Activated CD4-positive, CD25-positive, alpha-beta regulatory T cell treated with anti-CD3 and anti-CD28 coated beads, Interleukin-2, amount 50 U/mL, for 16 hours (primary cell): Measurements from ENCODE around the gene ADAMTS7.
"Not testable (repeated sequence)": the region's sequence is repeated elsewhere in the genome, so short reads cannot be mapped to it uniquely, and the experiment has no call there.

Experiments
- DNase-seq: peaks from one replicate; pipeline ENCODE4 v3.0.0-alpha.2; 2020; ENCODE audit warnings: low read depth, low spot score

ADAMTS7 gene

GRCh38 chr15:78782402-78782801 is 28.9 kb downstream of the ADAMTS7 start:
- not testable (repeated sequence) for DNase-seq

GRCh38 chr15:78781381-78781780 is 29.9 kb downstream of the ADAMTS7 start:
- DNase-seq, result not testable (repeated sequence)

GRCh38 chr15:78779975-78780374 is 31.3 kb downstream of the ADAMTS7 start:
- not testable (repeated sequence) for DNase-seq

GRCh38 chr15:78779176-78779785 is 32.0 kb downstream of the ADAMTS7 start:
- DNase-seq, result not testable (repeated sequence)

- no peak for DNase-seq
Observed at GRCh38 chr15:78778422-78778821, 32.8 kb downstream of the ADAMTS7 start.

- not testable (repeated sequence) for DNase-seq
Observed at GRCh38 chr15:78777953-78778345, 33.3 kb downstream of the ADAMTS7 start.

- not testable (repeated sequence) for DNase-seq
Observed at GRCh38 chr15:78777290-78777952, 33.8 kb downstream of the ADAMTS7 start.

- not testable (repeated sequence) for DNase-seq
Observed at GRCh38 chr15:78776046-78776925, 35.0 kb downstream of the ADAMTS7 start.

- DNase-seq, result no peak
Observed at GRCh38 chr15:78775472-78775871, 35.8 kb downstream of the ADAMTS7 start.

GRCh38 chr15:78774451-78774990 is 36.7 kb downstream of the ADAMTS7 start:
- not testable (repeated sequence) for DNase-seq

- not testable (repeated sequence) for DNase-seq
Observed at GRCh38 chr15:78773765-78774450, 37.4 kb downstream of the ADAMTS7 start.

GRCh38 chr15:78772738-78773137 is 38.5 kb downstream of the ADAMTS7 start:
- DNase-seq, result no peak

GRCh38 chr15:78771436-78772000 is 39.7 kb downstream of the ADAMTS7 start:
- not testable (repeated sequence) for DNase-seq

GRCh38 chr15:78771020-78771419 is 40.2 kb downstream of the ADAMTS7 start:
- DNase-seq, result not testable (repeated sequence)

- not testable (repeated sequence) for DNase-seq
Observed at GRCh38 chr15:78769473-78770225, 41.6 kb downstream of the ADAMTS7 start.

GRCh38 chr15:78768531-78769408 is 42.5 kb downstream of the ADAMTS7 start:
- no peak for DNase-seq

- no peak for DNase-seq
Observed at GRCh38 chr15:78768096-78768495, 43.2 kb downstream of the ADAMTS7 start.

- DNase-seq, result no peak
Observed at GRCh38 chr15:78767331-78767951, 43.8 kb downstream of the ADAMTS7 start.

GRCh38 chr15:78766641-78767071 is 44.6 kb downstream of the ADAMTS7 start:
- DNase-seq, result not testable (repeated sequence)
